ENCODE results near the gene BANF2. TPM values are rescaled to one million over a fixed set of nuclear protein-coding genes. Genes with fewer than 3 reads are reported as not detected.
A peak's percentile ranks its signal among the peaks of the same experiment; 100 is the strongest.
"Not testable (repeated sequence)": the region's sequence is repeated elsewhere in the genome, so short reads cannot be mapped to it uniquely, and the experiment has no call there.

BANF2 gene
- total RNA-seq, 4 donors from 2014 or later, result not detected

GRCh38 chr20:17657079-17657825 is 42.5 kb upstream of the BANF2 start:
- TF ChIP-seq CTCF (IDR thresholded peaks at IDR 0.05) (no peak), POLR2A (IDR thresholded peaks at IDR 0.05) (no peak), POLR2AphosphoS5 (IDR thresholded peaks at IDR 0.05) (no peak), EP300 (IDR thresholded peaks at IDR 0.05) (no peak)
- H3K36me3 ChIP-seq, result peaks cover 25% of the 10 kb centered on the region
- no peak overlapping the region for H3K4me3 ChIP-seq
- no peaks in the 10 kb centered on the region for H3K9me3 ChIP-seq
- peak in 1 of 2 donors; percentile 39 for DNase-seq (ENCODE audit: low spot score in 2 of 2)
- peaks cover 23% of the 10 kb centered on the region for H3K4me1 ChIP-seq
- no peaks in the 10 kb centered on the region for H3K27me3 ChIP-seq
- H3K27ac ChIP-seq, result no peak overlapping the region
- WGBS, result 88% methylated on average over 9 of the region's 9 CpGs

GRCh38 chr20:17657898-17658647 is 41.7 kb upstream of the BANF2 start:
- Histone ChIP-seq H3K27ac (no peak overlapping the region), H3K9me3 (no peaks in the 10 kb centered on the region), H3K36me3 (peaks cover 25% of the 10 kb centered on the region), H3K4me1 (peaks cover 27% of the 10 kb centered on the region), H3K4me3 (no peak overlapping the region), H3K27me3 (no peaks in the 10 kb centered on the region)
- no peak for DNase-seq (ENCODE audit: low spot score in 2 of 2)
- 95% methylated on average over 9 of the region's 9 CpGs for WGBS
- TF ChIP-seq EP300 (IDR thresholded peaks at IDR 0.05) (no peak), POLR2A (IDR thresholded peaks at IDR 0.05) (no peak), CTCF (IDR thresholded peaks at IDR 0.05) (no peak), POLR2AphosphoS5 (IDR thresholded peaks at IDR 0.05) (no peak)

- Histone ChIP-seq H3K27me3 (no peaks in the 10 kb centered on the region), H3K4me3 (no peak overlapping the region), H3K4me1 (peaks cover 26% of the 10 kb centered on the region), H3K9me3 (no peaks in the 10 kb centered on the region), H3K27ac (no peak overlapping the region), H3K36me3 (peaks cover 25% of the 10 kb centered on the region)
- 89% methylated on average over 2 of the region's 2 CpGs for WGBS
- no peak for DNase-seq (ENCODE audit: low spot score in 2 of 2)
- TF ChIP-seq EP300 (IDR thresholded peaks at IDR 0.05) (no peak), POLR2AphosphoS5 (IDR thresholded peaks at IDR 0.05) (no peak), POLR2A (IDR thresholded peaks at IDR 0.05) (no peak), CTCF (IDR thresholded peaks at IDR 0.05) (no peak)
Observed at GRCh38 chr20:17658648-17658993, 41.1 kb upstream of the BANF2 start.

GRCh38 chr20:17659344-17659743 is 40.4 kb upstream of the BANF2 start:
- WGBS, result 93% methylated on average over 7 of the region's 7 CpGs
- Histone ChIP-seq H3K36me3 (peaks cover 23% of the 10 kb centered on the region), H3K4me1 (peaks cover 26% of the 10 kb centered on the region)
- peak in 1 of 2 donors; percentile 40 for DNase-seq (ENCODE audit: low spot score in 2 of 2)
- not testable (repeated sequence) for H3K27ac ChIP-seq, H3K27me3 ChIP-seq, H3K9me3 ChIP-seq, H3K4me3 ChIP-seq

GRCh38 chr20:17659801-17660200 is 40.0 kb upstream of the BANF2 start:
- 92% methylated on average over 5 of the region's 5 CpGs for WGBS
- Histone ChIP-seq H3K36me3 (peaks cover 22% of the 10 kb centered on the region), H3K27me3 (no peaks in the 10 kb centered on the region), H3K27ac (no peak overlapping the region), H3K4me1 (peaks cover 26% of the 10 kb centered on the region), H3K9me3 (no peaks in the 10 kb centered on the region), H3K4me3 (no peak overlapping the region)
- no peak for DNase-seq (ENCODE audit: low spot score in 2 of 2)
- TF ChIP-seq CTCF (IDR thresholded peaks at IDR 0.05) (no peak), POLR2AphosphoS5 (IDR thresholded peaks at IDR 0.05) (no peak), POLR2A (IDR thresholded peaks at IDR 0.05) (no peak), EP300 (IDR thresholded peaks at IDR 0.05) (no peak)

All from suprapubic skin (tissue), 4 donors.